Measurements from ENCODE around the gene LRRC7. TPM values are rescaled to one million over a fixed set of nuclear protein-coding genes. Genes with fewer than 3 reads are reported as not detected.

The LRRC7 gene
- polyA plus RNA-seq, 1 donor from 2014 or later, result 141 TPM

DNA sequence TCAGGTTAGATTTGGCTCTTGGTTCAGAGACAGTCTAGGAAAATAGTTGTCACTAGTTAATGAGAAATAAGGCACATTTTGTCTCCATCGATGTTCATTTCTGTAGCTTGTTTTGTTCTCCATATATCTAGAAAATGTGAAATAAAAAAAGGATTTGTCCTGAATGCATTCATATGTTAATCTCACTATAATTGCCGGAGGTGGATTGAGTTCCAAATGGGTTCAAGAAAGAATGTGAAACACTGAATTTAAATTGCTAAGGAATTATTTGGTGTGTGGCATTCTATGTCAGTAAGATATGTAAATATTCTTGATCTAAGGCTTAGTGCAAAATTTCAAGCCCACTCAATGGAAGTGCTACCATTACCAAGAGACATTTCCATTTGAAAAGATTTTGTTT is 176.7 kb downstream of the LRRC7 start:
- Histone ChIP-seq H3K4me2 (ENCODE audit: low read length) (no peak overlapping the region), H3F3A (ENCODE audit: insufficient read depth, low read length, poor library complexity, severe bottlenecking) (peaks cover 3% of the 10 kb centered on the region)
- TF ChIP-seq, protein P1, sequence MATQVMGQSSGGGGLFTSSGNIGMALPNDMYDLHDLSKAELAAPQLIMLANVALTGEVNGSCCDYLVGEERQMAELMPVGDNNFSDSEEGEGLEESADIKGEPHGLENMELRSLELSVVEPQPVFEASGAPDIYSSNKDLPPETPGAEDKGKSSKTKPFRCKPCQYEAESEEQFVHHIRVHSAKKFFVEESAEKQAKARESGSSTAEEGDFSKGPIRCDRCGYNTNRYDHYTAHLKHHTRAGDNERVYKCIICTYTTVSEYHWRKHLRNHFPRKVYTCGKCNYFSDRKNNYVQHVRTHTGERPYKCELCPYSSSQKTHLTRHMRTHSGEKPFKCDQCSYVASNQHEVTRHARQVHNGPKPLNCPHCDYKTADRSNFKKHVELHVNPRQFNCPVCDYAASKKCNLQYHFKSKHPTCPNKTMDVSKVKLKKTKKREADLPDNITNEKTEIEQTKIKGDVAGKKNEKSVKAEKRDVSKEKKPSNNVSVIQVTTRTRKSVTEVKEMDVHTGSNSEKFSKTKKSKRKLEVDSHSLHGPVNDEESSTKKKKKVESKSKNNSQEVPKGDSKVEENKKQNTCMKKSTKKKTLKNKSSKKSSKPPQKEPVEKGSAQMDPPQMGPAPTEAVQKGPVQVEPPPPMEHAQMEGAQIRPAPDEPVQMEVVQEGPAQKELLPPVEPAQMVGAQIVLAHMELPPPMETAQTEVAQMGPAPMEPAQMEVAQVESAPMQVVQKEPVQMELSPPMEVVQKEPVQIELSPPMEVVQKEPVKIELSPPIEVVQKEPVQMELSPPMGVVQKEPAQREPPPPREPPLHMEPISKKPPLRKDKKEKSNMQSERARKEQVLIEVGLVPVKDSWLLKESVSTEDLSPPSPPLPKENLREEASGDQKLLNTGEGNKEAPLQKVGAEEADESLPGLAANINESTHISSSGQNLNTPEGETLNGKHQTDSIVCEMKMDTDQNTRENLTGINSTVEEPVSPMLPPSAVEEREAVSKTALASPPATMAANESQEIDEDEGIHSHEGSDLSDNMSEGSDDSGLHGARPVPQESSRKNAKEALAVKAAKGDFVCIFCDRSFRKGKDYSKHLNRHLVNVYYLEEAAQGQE (IDR thresholded peaks at IDR 0.05; ENCODE audit: borderline replicate concordance), result no peak
- no peak for TF ChIP-seq SMC3 (conservative IDR thresholded peaks at IDR 0.05; ENCODE audit: poor library complexity)
- TF ChIP-seq EP300 (conservative IDR thresholded peaks at IDR 0.05; ENCODE audit: poor library complexity, severe bottlenecking), result no peak
- no peak for TF ChIP-seq EZH2 (IDR thresholded peaks at IDR 0.05; ENCODE audit: borderline replicate concordance, insufficient read depth, low read length, poor library complexity, severe bottlenecking)
- no peak for TF ChIP-seq MXI1 (conservative IDR thresholded peaks at IDR 0.05; ENCODE audit: poor library complexity, severe bottlenecking)
- no peak for TF ChIP-seq TAF1 (IDR thresholded peaks at IDR 0.05; ENCODE audit: low read depth)
- TF ChIP-seq RAD21 (conservative IDR thresholded peaks at IDR 0.05), result no peak
- TF ChIP-seq, protein P2, sequence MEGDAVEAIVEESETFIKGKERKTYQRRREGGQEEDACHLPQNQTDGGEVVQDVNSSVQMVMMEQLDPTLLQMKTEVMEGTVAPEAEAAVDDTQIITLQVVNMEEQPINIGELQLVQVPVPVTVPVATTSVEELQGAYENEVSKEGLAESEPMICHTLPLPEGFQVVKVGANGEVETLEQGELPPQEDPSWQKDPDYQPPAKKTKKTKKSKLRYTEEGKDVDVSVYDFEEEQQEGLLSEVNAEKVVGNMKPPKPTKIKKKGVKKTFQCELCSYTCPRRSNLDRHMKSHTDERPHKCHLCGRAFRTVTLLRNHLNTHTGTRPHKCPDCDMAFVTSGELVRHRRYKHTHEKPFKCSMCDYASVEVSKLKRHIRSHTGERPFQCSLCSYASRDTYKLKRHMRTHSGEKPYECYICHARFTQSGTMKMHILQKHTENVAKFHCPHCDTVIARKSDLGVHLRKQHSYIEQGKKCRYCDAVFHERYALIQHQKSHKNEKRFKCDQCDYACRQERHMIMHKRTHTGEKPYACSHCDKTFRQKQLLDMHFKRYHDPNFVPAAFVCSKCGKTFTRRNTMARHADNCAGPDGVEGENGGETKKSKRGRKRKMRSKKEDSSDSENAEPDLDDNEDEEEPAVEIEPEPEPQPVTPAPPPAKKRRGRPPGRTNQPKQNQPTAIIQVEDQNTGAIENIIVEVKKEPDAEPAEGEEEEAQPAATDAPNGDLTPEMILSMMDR (IDR thresholded peaks at IDR 0.05; ENCODE audit: poor library complexity, severe bottlenecking), result no peak
- no peak for TF ChIP-seq POLR2AphosphoS5 (IDR thresholded peaks at IDR 0.05)

DNA sequence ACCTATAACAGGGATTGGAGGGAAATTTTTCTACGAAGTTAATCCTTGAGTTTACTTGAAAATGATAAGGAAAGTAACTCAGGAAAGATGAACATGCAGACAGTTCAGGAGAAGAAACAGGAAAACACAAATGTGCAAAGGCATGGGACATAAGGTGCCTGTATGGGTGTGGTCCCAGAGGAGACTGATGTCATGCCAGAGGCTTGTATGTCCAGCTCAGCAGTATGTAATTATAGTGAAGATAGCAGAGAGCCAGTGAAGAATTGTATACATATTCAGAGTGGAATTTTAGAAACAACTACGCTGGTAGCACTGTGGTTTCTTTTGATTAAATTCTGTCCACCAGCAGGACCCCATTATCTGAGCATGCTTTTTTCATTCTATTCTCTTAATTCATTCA is 179.5 kb downstream of the LRRC7 start:
- H3K79me2 ChIP-seq (replicated peaks; ENCODE audit: insufficient read depth, low read length), result no peaks in the 10 kb centered on the region
- H3K4me2 ChIP-seq (ENCODE audit: low read length), result no peak overlapping the region
- H3K36me3 ChIP-seq (ENCODE audit: insufficient read depth, low read length), result no peaks in the 10 kb centered on the region
- no peaks in the 10 kb centered on the region for H3K9me3 ChIP-seq (ENCODE audit: low read length)
- no peaks in the 10 kb centered on the region for H4K20me1 ChIP-seq (ENCODE audit: insufficient read depth)
- no peaks in the 10 kb centered on the region for H3K27me3 ChIP-seq (ENCODE audit: insufficient read depth, low read depth, low read length)
- H3F3A ChIP-seq (ENCODE audit: insufficient read depth, low read length, poor library complexity, severe bottlenecking), result peaks cover 3% of the 10 kb centered on the region
- no peak overlapping the region for H2AFZ ChIP-seq (ENCODE audit: low read depth, low read length)
- no peaks in the 10 kb centered on the region for H3K9me2 ChIP-seq (ENCODE audit: insufficient read depth, low read length)
- no peak overlapping the region for H3K27ac ChIP-seq (ENCODE audit: low read length)
- H3K9ac ChIP-seq (ENCODE audit: low read length), result no peak overlapping the region
- H3K4me3 ChIP-seq (ENCODE audit: low read length), result no peak overlapping the region
- TF ChIP-seq MXI1 (conservative IDR thresholded peaks at IDR 0.05; ENCODE audit: poor library complexity, severe bottlenecking) (no peak), EP300 (conservative IDR thresholded peaks at IDR 0.05; ENCODE audit: poor library complexity, severe bottlenecking) (no peak), SMC3 (conservative IDR thresholded peaks at IDR 0.05; ENCODE audit: poor library complexity) (no peak)

More for the DNA sequence above, 176.7 kb downstream of the LRRC7 start:
- Histone ChIP-seq H3K4me3 (ENCODE audit: low read length) (no peak overlapping the region), H3K27me3 (ENCODE audit: insufficient read depth, low read depth, low read length) (no peaks in the 10 kb centered on the region), H3K27ac (ENCODE audit: low read length) (no peak overlapping the region), H2AFZ (ENCODE audit: low read depth, low read length) (no peak overlapping the region), H3K9me2 (ENCODE audit: insufficient read depth, low read length) (no peaks in the 10 kb centered on the region), H3K9ac (ENCODE audit: low read length) (no peak overlapping the region), H3K36me3 (ENCODE audit: insufficient read depth, low read length) (no peaks in the 10 kb centered on the region), H3K79me2 (replicated peaks; ENCODE audit: insufficient read depth, low read length) (no peaks in the 10 kb centered on the region), H3K9me3 (ENCODE audit: low read length) (no peaks in the 10 kb centered on the region), H4K20me1 (ENCODE audit: insufficient read depth) (no peaks in the 10 kb centered on the region)

All from neural cell (in vitro differentiated cells).